Subcutaneous adipose tissue (tissue), 4 donors: ENCODE data around the gene ZFP36. TPM values are rescaled to one million over a fixed set of nuclear protein-coding genes. Genes with fewer than 3 reads are reported as not detected.

Source experiments
- total RNA-seq, 4 donors: library from RNA; depleted of rRNA; stranded (reverse); fragments of >200 nt; gene quantifications; one replicate each; pipeline ENCODE4 v1.1.0, GENCODE V29; 2016
- TF ChIP-seq, protein P1 (sequence below): fragments of 450-650 bp; IDR thresholded peaks from one replicate; pipeline ENCODE4 v1.5.1; 2016; ENCODE audit warnings: low read depth, mild to moderate bottlenecking, control low read depth, antibody characterized with exemption, moderate library complexity

Gene ZFP36
- 100 to 1,000 TPM in 2 of 4 donors, 10 to 100 TPM in 2; 76.9 to 156 (median 95.5) TPM for total RNA-seq

DNA sequence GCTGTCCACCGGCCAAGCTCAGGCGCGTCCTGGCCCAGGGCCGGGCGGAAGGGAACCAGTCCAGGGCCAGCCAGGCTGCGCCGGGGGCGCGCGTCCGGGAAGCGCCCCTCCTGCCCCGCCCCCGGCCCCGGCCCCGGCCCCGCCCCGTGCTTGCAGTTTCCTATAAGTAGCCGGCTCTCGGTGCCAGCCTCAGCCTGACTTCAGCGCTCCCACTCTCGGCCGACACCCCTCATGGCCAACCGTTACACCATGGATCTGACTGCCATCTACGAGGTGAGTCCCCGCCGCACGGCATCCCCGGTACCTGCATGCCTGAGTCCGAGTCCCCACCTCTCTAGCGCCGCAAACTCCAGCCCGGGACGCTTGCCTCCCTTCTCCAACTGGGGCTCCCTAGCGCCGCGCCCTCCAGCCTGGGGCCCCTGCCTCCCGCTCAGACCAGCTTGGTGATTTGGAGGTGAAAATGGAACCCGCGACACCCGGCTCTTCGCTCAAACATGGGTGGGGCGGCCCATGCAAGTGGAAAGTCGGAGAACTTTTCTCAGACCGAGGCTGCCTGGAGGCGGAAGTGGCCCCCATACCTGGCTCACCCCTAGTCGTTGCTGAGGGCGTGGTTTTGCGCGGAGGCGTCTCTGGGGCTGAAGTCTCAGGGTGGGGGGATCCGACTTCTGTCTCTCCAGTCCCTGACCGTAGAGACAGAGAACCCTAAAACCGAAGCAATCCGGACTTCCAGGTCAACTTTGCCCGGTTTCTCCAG is at the start of gene ZFP36:
Gene ZFP36, plus strand, starts transcription at position 192 of the 754 bp plus-strand sequence. Its CDS starts 58 bp downstream, at position 250.
- TF ChIP-seq, protein P1, sequence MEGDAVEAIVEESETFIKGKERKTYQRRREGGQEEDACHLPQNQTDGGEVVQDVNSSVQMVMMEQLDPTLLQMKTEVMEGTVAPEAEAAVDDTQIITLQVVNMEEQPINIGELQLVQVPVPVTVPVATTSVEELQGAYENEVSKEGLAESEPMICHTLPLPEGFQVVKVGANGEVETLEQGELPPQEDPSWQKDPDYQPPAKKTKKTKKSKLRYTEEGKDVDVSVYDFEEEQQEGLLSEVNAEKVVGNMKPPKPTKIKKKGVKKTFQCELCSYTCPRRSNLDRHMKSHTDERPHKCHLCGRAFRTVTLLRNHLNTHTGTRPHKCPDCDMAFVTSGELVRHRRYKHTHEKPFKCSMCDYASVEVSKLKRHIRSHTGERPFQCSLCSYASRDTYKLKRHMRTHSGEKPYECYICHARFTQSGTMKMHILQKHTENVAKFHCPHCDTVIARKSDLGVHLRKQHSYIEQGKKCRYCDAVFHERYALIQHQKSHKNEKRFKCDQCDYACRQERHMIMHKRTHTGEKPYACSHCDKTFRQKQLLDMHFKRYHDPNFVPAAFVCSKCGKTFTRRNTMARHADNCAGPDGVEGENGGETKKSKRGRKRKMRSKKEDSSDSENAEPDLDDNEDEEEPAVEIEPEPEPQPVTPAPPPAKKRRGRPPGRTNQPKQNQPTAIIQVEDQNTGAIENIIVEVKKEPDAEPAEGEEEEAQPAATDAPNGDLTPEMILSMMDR: no peak

- TF ChIP-seq, protein P1: no peak
Observed at GRCh38 chr19:39359026-39359425, 47.6 kb upstream of the ZFP36 start.

- TF ChIP-seq, protein P1: no peak
Observed at GRCh38 chr19:39360599-39360998, 46.0 kb upstream of the ZFP36 start.

DNA sequence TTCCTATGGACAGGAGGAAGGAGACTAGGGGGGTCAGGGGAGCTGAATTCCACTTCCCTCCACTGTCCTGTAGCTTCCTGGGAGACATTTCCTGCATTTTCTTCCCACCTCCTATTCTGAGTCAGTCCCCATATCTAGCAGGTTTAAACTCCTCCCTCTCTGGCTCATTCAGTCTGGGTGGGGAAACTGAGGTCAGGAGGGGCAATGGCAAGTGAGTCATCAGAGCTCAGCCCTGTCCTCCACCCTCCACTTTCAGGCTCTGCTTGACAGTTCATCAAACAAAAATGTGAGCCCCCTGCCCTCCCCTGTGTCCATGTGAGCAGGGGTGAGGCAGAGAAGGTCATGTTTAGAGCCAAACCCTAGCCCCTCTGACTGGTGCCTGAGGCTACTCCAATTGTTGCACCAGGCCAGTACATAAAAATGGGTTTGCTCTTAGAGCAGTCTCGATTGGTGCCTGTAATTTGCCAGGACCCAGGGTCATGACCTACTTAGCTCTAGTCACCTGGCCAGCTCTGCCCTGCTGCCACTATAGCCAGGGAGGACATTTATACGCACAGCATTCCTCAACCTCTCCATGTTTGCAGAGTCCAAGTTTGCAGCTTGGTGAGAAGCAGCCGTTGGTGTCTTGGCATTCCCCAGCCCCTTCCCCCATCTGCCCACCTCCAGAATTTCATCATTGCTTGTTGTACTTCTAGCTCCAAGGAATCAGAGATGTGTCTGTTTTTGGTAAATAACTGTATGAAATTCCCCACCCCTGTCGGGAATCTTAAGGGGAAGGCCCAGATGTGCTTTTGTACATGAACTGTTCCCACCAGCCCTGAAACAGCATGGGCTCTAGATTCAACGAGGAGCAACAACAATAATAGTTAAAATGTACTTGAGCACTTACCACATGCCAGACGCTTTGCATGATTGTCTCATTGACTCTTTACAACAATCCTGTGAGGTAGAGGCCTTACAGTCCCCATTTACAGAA is 43.7 kb upstream of the ZFP36 start:
- TF ChIP-seq, protein P1: no peak

GRCh38 chr19:39363901-39364457 is 42.7 kb upstream of the ZFP36 start:
- TF ChIP-seq, protein P1: no peak

GRCh38 chr19:39365531-39365930 is 41.1 kb upstream of the ZFP36 start:
- TF ChIP-seq, protein P1: no peak
